Sigmoid colon (tissue), 7 donors: Measurements from ENCODE around the gene SLC48A1. TPM values are rescaled to one million over a fixed set of nuclear protein-coding genes. Genes with fewer than 3 reads are reported as not detected.

Experiments
- DNase-seq: peaks from one replicate; pipeline ENCODE4 v3.0.0-alpha.2; 2019
- H3K27ac ChIP-seq, 4 donors: fragments of 200-600 bp; sonication (generic); one replicate each; pipeline ENCODE4 v1.5.1; 2016 to 2019; ENCODE audit warnings: mild to moderate bottlenecking in 1 of 4
- H3K27me3 ChIP-seq, 3 donors: fragments of 200-600 bp; sonication (generic); one replicate each; pipeline ENCODE4 v1.5.1; 2019; ENCODE audit warnings: mild to moderate bottlenecking in 1 of 3
- H3K36me3 ChIP-seq, 4 donors: fragments of 200-600 bp; sonication (generic); one replicate each; pipeline ENCODE4 v1.5.1; 2016 to 2019
- H3K4me1 ChIP-seq, 4 donors: fragments of 200-600 bp; sonication (generic); one replicate each; pipeline ENCODE4 v1.5.1; 2017 to 2019
- H3K4me3 ChIP-seq, 4 donors: fragments of 200-600 bp; sonication (generic); one replicate each; pipeline ENCODE4 v1.5.1; 2017 to 2019; ENCODE audit warnings: mild to moderate bottlenecking in 2 of 4, moderate library complexity in 1 of 4
- H3K9me3 ChIP-seq, 4 donors: fragments of 200-600 bp in 3 of 4; sonication (generic) in 3 of 4; one replicate each; pipeline versions ENCODE4 v1.5.1 to v1.6.1; 2013 to 2019
- EP300 ChIP-seq, 4 donors: sonication (generic); formaldehyde crosslinking; IDR thresholded peaks; one replicate each; pipeline ENCODE4 v1.6.1; 2017; ENCODE audit warnings: antibody characterized with exemption in 4 of 4
- POLR2A ChIP-seq, 2 donors: fragments of 450-650 bp; IDR thresholded peaks; one replicate each; pipeline ENCODE4 v1.6.1; 2016; ENCODE audit warnings: antibody characterized with exemption in 2 of 2, mild to moderate bottlenecking in 2 of 2, moderate library complexity in 2 of 2
- POLR2AphosphoS5 ChIP-seq, 4 donors: sonication (generic); formaldehyde crosslinking; IDR thresholded peaks; one replicate each; pipeline ENCODE4 v1.6.1; 2017; ENCODE audit warnings: antibody characterized with exemption in 4 of 4
- whole genome bisulfite sequencing, 2 donors: extraction: QIAGEN DNeasy Blood & Tissue Kit; methylation state at CpG; one replicate each; pipeline ENCODE4 v1.1.7; 2013; 5-methylcytosine and 5-hydroxymethylcytosine counted together
- intact Hi-C: fragments of 100-400 bp; cut with DNase I; formaldehyde crosslinking; loops from one replicate; pipeline ENCODE4 v1.15.1; 2023
- polyA plus RNA-seq, 3 donors: library from polyadenylated mRNA; stranded (reverse); fragments of 200-250 nt; gene quantifications; one replicate each; pipeline ENCODE4 v1.2.3, GENCODE V29; 2013
- total RNA-seq, 4 donors: library from RNA; depleted of rRNA; stranded (reverse); fragments of >200 nt; gene quantifications; one replicate each; pipeline ENCODE4 v1.1.0, GENCODE V29; 2016
- TF ChIP-seq, protein P1 (sequence below), 4 experiments: fragments of 450-650 bp in 3 of 4; fragments of 200-600 bp in 1 of 4; IDR thresholded peaks; one replicate each; pipeline ENCODE4 v1.5.1; 2016 to 2019; ENCODE audit warnings: antibody characterized with exemption in 4 of 4, mild to moderate bottlenecking in 3 of 4, moderate library complexity in 2 of 4
- donor health status: healthy with polysubstance abuse.
- donor health status: Bipolar disorder and iron deficiency.
- donor health status: healthy.

SLC48A1 gene
- total and polyA plus RNA-seq, 7 donors = 6.9 to 46.6 (median 30.3) TPM

DNA sequence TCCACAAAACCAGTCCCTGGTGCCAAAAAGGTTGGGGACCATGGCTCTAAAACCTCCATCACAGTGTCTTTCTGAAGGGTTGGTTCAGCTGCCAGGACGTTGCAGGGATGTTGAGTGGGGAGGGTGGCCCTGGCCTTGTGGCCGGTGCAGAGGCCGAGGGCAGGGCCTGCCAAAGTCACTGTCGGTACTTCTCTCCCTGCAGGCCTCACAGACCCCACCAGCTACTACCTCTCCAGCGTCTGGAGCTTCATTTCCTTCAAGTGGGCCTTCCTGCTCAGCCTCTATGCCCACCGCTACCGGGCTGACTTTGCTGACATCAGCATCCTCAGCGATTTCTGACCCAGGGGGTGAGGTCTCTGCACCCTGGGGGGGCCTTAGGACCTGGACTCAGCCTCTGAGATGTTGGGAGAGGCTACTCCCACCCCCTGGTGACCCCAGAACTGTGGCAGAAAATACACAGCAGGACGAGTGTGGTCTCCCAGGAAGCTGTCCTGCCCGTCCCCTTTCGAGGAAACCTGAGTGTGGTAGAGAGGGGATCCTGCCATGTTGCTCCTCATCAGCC lies 7.0 kb downstream of the SLC48A1 start:
- intact Hi-C loops = loop anchor here (1.0 to 5.0 kb wide), 4 partner anchors 38 to 128 kb away; no protein-coding TSS in a partner anchor
- 80 to 83% methylated on average over 11 of the region's 11 CpGs for WGBS, 2 donors
- DNase-seq = peak; percentile 66
- no peaks in the 10 kb centered on the region for H3K9me3 ChIP-seq
- H3K36me3 ChIP-seq = peaks cover 16 to 40% (median 20%) of the 10 kb centered on the region in 4 donors
- no peak overlapping the region for H3K4me3 ChIP-seq
- peak overlapping the region in 3 of 4 donors; percentile 15 to 57 (median 42) for H3K27ac ChIP-seq
- H3K27me3 ChIP-seq = no peaks in the 10 kb centered on the region
- peaks cover 0 to 54% (median 42%) of the 10 kb centered on the region in 4 donors for H3K4me1 ChIP-seq
- no peak for TF ChIP-seq POLR2A (IDR thresholded peaks at IDR 0.05)
- peak in 1 of 4 donors; percentile 9 for TF ChIP-seq POLR2AphosphoS5 (IDR thresholded peaks at IDR 0.05)

GRCh38 chr12:47781479-47782371 lies 8.7 kb downstream of the SLC48A1 start:
- peaks cover 0 to 37% (median 25%) of the 10 kb centered on the region in 4 donors for H3K4me1 ChIP-seq
- peak overlapping the region; percentile 14 to 63 (median 40) for H3K27ac ChIP-seq

DNA sequence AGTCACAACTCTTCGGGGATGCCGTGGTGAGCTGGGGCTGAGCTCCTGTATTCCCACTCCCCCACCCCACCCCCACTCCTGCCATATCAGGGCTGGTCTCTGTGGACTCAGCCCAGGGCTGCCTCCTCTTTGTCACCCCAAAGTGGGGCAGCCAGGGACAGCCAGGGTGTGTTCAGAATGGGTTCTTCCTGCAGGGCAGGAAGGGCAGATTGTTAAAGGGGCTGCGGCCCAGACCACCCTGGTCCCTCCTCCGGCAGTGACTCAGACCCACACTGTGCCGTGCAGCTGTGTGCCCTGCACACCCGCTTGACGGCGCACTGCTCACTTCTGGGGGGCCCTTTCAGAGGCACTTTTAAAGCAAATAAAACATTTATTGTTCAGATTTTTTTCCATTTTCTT lies 9.3 kb downstream of the SLC48A1 start:
- Histone ChIP-seq H3K27me3 (no peaks in the 10 kb centered on the region), H3K9me3 (no peaks in the 10 kb centered on the region), H3K27ac (peak overlapping the region; percentile 14 to 63 (median 38)), H3K4me3 (no peak overlapping the region), H3K36me3 (peaks cover 34 to 64% (median 43%) of the 10 kb centered on the region in 4 donors), H3K4me1 (peaks cover 0 to 31% (median 19%) of the 10 kb centered on the region in 4 donors)
- peak; percentile 68 for DNase-seq
- TF ChIP-seq, protein P1, sequence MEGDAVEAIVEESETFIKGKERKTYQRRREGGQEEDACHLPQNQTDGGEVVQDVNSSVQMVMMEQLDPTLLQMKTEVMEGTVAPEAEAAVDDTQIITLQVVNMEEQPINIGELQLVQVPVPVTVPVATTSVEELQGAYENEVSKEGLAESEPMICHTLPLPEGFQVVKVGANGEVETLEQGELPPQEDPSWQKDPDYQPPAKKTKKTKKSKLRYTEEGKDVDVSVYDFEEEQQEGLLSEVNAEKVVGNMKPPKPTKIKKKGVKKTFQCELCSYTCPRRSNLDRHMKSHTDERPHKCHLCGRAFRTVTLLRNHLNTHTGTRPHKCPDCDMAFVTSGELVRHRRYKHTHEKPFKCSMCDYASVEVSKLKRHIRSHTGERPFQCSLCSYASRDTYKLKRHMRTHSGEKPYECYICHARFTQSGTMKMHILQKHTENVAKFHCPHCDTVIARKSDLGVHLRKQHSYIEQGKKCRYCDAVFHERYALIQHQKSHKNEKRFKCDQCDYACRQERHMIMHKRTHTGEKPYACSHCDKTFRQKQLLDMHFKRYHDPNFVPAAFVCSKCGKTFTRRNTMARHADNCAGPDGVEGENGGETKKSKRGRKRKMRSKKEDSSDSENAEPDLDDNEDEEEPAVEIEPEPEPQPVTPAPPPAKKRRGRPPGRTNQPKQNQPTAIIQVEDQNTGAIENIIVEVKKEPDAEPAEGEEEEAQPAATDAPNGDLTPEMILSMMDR (IDR thresholded peaks at IDR 0.05) = no peak
- TF ChIP-seq POLR2A (IDR thresholded peaks at IDR 0.05) (no peak), POLR2AphosphoS5 (IDR thresholded peaks at IDR 0.05) (no peak), EP300 (IDR thresholded peaks at IDR 0.05) (no peak)
- WGBS, 2 donors = 77 to 81% methylated on average over 8 of the region's 8 CpGs
- intact Hi-C loops = loop anchor here (5.0 kb wide), 1 partner anchor 130 kb away; no protein-coding TSS in a partner anchor

More at GRCh38 chr12:47781479-47782371, 8.7 kb downstream of the SLC48A1 start:
- WGBS, 2 donors = 76 to 83% methylated on average over 13 of the region's 13 CpGs
- H3K27me3 ChIP-seq = no peaks in the 10 kb centered on the region
- intact Hi-C loops = loop anchor here (5.0 kb wide), 1 partner anchor 129 kb away; no protein-coding TSS in a partner anchor
- H3K36me3 ChIP-seq = peaks cover 27 to 57% (median 36%) of the 10 kb centered on the region in 4 donors
- H3K9me3 ChIP-seq = no peaks in the 10 kb centered on the region
- TF ChIP-seq POLR2AphosphoS5 (IDR thresholded peaks at IDR 0.05) (no peak), POLR2A (IDR thresholded peaks at IDR 0.05) (no peak), EP300 (IDR thresholded peaks at IDR 0.05) (no peak)
- TF ChIP-seq, protein P1 (IDR thresholded peaks at IDR 0.05) = no peak
- no peak overlapping the region for H3K4me3 ChIP-seq
- no peak for DNase-seq

GRCh38 chr12:47783024-47783755 lies 10.2 kb downstream of the SLC48A1 start:
- DNase-seq = peak; percentile 69
- 87 to 90% methylated on average over 17 of the region's 17 CpGs for WGBS, 2 donors
- TF ChIP-seq, protein P1 (IDR thresholded peaks at IDR 0.05) = no peak
- TF ChIP-seq POLR2A (IDR thresholded peaks at IDR 0.05) = no peak
- TF ChIP-seq EP300 (IDR thresholded peaks at IDR 0.05) = no peak
- TF ChIP-seq POLR2AphosphoS5 (IDR thresholded peaks at IDR 0.05) = no peak
- Histone ChIP-seq H3K27ac (peak overlapping the region; percentile 2 to 63 (median 38)), H3K4me1 (peaks cover 0 to 22% (median 11%) of the 10 kb centered on the region in 4 donors), H3K9me3 (no peaks in the 10 kb centered on the region), H3K4me3 (no peak overlapping the region), H3K36me3 (peaks cover 42 to 72% (median 51%) of the 10 kb centered on the region in 4 donors), H3K27me3 (no peaks in the 10 kb centered on the region)
- intact Hi-C loops = loop anchor here (5.0 kb wide), 1 partner anchor 131 kb away; no protein-coding TSS in a partner anchor
